GM18517 (cell line): ENCODE results near the gene FLII.
"Not testable (repeated sequence)": the region's sequence is repeated elsewhere in the genome, so short reads cannot be mapped to it uniquely, and the experiment has no call there.

Experiments used
- ATAC-seq: cut with Tn5 transposase; IDR thresholded peaks from one replicate; pipeline ENCODE4 v1.9.1; 2021; ENCODE audit warnings: mild to moderate bottlenecking, moderate library complexity; ENCODE audit not compliant: unreplicated experiment

The FLII gene

DNA sequence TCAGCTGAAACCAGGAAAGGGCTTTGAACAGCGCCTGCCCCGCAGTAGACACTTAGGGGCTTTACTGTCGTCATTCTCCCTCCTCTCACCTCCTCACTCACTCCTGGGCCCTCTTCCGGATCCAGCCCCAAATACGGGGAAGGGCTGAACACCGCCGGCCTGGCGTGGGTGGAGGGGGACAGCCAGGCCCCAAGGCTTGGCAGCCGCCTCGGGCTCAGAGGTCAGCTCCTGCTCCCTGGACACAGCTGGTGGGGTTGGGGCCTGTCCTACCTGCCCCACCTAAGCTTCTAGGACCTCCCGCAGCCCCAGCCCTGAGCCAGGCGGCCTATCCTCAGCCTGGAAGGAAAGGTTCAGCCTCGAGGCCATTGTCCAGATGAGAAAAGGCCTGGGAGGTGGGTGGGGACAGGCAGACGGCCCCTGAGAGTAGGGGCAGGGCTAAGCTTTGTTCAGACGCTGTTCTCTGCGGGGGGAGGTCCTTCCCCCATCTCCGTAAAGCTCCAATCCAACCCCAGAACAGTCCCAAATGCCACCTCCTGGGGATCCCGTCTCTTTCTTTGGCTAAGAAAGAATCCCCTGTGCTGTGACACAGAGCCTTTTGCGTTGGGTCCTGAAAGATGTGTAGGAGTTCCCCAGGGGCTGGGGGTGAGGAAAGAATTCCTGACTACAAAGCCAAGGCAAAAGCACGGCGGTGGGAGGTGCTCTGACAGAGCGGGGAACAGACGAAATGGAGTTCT is 34.0 kb downstream of the FLII start:
- ATAC-seq, result no peak

GRCh38 chr17:18224053-18224386 is 34.5 kb downstream of the FLII start:
- ATAC-seq, result no peak

DNA sequence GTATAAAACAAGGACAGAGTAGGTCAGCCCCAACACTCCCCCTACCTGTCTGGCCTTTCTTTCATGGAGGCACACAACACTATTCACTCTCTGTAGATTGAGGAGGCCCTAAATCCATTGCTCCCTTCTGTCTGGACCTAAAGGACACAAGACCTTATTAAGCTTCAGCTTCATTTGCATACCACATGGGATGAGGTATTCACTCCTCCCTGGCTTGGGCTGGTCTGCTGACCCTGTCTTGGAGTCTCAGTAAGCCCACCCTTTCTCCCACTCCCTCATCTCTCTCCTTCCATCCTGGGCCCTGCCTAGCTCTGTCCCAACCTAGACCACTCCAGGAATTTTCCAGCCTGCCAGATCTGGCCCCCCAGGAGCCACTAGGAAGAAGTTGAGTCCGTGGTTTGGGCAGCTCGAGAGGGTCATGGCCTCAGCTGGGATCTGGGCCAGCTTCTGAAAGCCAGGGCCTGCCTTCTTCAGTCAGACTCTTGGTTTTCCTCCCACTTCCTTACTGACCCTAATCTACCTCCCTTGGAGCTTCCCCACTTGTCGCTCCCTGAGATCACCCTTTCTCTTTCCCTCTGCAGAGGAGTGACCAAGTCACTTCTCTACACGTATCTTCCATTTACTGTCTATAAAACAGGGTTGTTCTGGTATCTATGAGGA is 39.7 kb downstream of the FLII start:
- ATAC-seq, result no peak

DNA sequence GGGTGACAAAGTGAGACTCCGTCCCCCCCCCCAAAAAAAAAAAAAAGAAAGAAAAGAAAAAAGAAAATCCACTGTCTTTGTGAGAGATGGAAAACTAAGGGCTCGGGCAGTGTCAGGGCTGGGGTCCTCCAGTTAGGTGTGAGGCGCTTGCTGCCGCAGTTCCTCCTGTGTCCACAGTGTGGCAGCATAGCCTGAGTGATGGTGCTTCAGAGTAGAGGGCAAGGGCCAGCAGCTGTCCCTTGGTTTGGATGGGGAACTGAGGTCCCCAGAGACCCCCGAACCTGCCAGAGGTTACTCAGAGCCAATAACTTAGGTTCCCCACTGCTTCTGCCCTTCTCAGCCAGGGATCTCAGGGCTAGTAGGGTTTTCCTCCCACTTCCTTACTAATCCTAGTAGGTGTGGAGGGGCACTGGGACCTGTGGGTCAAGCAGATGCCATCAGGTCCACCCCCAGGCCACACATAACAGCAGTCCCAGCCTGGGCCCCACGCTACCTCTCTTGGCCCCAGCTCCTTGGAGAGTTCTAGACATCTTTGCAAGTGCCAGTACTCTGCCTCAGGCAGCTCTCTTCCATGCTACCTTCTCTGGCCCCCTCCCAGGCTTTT is 41.0 kb downstream of the FLII start:
- no peak for ATAC-seq

DNA sequence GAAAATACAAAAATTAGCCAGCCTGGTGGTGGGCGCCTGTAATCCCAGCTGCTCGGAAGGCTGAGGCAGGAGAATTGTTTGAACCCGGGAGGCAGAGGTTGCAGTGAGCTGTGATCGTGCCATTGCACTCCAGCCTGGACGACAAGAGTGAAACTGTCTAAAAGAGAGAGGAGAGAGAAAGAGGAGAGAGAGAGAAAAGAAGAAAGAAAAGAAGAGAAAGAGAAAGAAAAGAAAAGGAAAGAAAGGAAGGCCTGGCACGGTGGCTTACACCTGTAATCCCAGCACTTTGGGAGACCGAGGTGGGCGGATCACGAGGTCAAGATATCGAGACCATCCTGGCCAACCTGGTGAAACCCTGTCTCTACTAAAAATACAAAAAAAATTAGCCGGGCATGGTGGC is 41.6 kb downstream of the FLII start:
- not testable (repeated sequence) for ATAC-seq

DNA sequence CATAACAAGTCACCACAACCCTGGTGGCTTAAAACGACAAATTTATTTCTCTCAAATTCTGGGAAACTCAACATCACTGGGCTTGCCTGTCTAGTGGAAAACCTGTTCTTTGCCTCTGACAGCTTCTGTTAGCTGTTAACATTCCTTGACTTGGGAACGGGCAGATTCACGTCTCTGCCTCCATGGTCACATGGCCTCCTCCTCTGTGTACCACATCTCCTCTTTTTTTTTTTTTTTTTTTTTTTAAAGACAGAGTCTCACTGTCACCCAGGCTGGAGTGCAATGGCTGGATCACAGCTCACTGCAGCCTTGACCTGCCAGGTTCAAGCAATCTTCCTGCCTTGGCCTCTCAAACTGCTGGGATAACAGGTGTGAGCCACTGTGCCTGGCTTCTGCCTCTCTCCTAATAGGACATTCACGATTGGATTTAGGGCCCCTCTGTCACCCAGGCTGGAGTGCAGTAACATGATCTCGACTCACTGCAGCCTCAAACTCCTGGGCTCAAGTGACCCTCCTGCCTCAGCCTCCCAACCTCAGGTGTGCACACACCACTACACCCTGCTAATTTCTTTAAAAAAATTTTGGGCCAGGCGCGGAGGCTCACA is 44.8 kb downstream of the FLII start:
- ATAC-seq, result no peak

DNA sequence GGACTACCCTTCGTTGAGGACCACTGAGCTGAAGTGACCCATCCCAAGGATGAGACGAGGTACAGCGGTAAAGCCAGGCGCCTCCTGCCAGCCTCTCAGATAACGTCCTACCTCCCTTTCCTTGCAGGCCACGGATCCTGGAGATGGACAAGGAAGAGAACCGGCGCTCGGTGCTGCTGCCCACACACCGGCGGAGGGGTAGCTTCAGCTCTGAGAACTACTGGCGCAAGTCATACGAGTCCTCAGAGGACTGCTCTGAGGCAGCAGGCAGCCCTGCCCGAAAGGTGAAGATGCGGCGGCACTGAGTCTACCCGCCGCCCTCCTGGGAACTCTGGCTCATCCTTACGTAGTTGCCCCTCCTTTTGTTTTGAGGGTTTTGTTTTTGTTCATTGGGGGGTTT is 50.4 kb downstream of the FLII start:
- no peak for ATAC-seq

DNA sequence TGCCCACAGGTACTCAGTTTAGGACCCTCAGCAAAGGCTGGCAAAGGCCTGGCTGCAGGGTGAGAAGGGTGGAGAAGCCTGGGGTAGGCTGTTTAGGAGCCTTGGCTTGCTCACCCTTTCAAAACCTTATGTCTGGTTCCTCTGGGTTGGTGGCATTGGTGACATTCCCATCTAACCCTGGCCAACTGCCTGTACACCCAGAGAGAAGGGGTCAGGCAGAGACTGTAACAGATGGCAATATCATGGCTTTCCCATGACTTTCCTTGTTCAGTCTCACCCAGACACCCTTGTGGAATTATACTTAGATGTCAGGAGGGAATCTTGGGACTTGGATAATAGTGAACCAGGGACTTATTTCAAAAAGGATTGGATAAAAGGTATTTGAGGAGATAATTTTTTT is 51.6 kb downstream of the FLII start:
- ATAC-seq, result no peak

DNA sequence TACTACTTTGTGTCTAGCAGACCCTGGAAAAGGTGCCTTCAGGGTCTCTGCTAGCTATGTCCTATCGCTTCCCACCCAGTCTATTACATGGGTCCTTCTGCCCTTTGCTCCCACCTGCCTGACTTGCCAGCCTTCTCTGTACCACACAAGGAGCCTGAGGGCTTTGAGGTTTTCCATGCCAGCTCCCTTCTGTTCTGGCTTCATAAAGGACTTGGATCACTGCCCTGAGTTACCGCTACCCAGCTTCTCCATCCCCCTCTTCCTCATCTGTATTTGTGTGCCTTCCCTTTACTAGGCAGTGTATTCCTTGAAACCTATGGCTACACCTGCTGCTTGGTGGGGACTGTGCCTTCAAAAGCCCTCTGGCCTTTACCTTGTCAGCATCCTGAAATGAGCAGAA is 52.7 kb downstream of the FLII start:
- no peak for ATAC-seq

GRCh38 chr17:18203308-18203707 is 55.2 kb downstream of the FLII start:
- no peak for ATAC-seq

GRCh38 chr17:18201108-18201507 is 57.4 kb downstream of the FLII start:
- ATAC-seq, result no peak

DNA sequence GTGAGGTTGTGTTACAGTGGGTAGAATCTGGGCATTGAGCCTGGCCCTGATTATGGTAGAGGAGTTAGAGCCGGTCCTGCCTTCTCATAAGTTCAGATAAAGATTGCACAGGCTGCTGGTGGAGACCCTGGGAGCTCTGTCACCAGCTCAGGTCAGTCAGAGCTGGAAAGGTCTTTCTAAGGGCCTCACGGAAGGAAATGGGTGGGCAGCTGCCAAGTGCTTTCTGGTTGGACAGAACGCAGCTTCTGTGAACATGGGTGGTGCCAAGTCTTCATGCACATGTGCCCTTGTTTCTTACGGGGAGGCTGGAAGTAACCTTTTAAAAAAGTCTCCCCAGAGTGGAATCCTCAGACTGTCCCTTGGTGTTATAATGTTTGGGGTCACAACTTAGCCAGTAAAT is 60.0 kb downstream of the FLII start:
- ATAC-seq, result no peak

DNA sequence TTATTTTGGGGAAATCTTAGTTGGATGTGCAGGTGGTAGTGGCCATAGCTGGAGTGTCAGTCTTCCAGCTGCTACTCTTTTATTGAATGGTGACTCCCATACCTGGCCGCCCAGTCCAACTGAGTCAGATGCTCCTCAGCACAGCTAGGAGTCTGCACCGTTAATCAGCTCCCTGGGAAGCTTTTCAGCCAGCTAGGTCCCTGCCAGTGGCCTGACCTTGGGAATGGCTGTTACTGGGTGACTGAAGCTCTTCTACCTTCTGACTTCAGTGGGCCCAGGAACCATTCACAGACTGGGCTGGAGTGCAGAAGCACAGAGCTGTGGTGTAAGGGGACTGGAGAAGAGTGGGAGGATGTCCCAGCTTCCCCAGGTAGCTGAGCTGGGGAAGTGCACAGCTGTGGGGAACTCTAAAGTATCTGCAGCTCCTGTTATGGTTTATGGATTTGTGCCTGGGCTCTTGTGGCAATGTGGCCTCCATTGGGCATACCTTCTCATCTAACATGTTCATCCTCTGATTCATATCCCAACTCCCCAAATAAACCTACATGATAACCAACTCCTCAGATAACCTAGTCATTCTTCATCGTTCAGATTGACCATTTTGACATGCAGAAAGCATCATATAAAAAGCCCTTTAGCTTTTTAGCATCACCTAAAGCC is 60.9 kb downstream of the FLII start:
- no peak for ATAC-seq

DNA sequence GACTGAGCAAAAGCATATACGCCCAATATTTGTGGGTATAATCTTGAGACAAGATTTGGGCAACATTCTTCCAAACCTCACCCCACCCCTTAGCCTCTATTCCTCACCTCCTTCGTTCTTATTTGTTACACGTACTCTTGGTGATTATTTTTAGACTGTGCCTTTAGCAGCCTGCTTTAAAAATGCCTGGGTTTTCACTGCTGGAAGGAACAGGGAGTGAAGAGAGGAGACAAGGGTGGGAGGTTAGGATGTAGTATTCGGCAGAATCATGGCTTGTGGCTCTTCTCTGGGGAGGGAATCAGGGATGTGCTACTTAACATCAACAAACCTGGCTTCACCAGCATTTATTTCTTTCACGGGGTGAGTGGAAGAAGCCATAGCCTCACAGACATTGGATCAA is 63.3 kb downstream of the FLII start:
- no peak for ATAC-seq
